NOMO-1 (cell line): Measurements from ENCODE around the gene CHKB.
"Not testable (repeated sequence)": the region's sequence is repeated elsewhere in the genome, so short reads cannot be mapped to it uniquely, and the experiment has no call there.

Experiments used
- DNase-seq, 2 experiments: peaks; one replicate each; lab custom pipeline; 2025; ENCODE audit not compliant: unreplicated experiment in 2 of 2; lab: John Stamatoyannopoulos, UW

CHKB gene

DNA sequence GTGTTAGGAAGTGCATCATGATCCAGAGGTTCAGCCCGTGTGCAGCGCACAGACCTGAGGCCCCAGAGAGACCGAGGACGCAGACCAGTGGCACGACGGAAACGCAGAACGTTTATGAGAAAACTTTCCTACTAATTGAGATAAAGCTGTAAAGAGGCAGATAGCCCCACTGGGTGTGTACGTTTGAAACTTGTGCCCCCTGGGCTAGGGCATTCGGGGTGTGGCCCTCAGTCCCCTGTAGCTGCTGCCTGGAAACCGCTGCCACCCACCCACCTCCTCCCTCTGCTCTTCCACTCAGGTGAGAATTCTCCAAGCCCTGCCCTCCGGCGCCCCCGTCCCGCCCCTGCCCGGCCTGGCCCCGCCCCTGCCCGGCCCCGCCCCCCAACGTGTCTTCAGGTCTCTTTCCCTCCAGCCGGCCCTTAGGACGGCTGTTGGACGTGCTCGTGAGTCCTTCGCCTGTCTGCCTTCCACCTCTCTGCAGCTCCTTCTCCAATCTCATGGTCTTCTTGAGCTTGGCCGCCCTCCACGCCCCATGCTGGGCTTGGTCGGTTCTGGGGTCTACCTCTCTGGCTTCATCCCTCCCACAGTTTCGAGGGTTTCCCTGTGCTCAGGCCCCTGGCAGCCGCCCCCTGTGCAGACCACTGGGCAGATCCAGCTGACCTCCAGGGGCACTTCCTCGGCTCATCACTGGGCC, 30.0 kb upstream of the CHKB start:
- no peak for DNase-seq

DNA sequence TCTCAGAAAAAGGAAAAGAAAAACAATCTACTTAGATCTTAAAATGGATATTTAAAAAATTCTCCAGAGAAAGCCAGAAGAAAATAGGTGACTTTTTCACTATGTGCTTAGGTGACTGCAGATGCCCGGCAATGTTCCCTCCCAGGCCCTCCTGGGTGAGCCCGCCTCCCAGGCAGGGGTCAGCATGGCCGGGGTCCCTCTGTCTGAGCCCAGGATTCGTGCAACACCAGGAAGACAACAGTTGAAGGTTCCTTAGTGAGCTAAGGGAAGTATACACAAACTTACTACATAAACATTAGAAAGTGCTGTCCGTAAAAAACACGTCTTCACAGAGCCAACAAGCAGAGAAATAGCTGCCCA, 29.5 kb upstream of the CHKB start:
- no peak for DNase-seq

- no peak for DNase-seq
Measured at GRCh38 chr22:50611341-50612060, 28.9 kb upstream of the CHKB start.

DNA sequence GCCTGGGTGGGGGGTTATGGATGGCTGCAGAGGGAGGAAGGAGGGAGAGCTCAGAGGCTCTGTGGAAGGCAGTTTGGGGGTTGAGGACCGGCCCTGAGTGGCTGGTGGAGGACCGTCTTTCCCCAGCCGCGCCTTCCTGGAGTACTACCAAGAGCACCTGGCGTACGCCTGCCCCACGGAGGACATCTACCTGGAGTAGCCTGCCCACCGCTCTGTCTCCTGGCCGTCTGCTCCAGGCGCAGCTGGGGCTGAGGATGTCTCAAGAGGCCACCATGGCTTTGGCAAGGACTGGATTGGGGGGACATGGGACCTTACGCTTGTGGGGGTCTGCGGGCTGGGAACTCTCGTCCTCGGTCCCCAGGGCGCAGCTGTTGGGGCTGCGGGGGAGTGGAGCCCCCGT, 27.9 kb upstream of the CHKB start:
- no peak for DNase-seq

- no peak for DNase-seq
Measured at GRCh38 chr22:50610041-50610451, 27.4 kb upstream of the CHKB start.

GRCh38 chr22:50609599-50609998, 26.9 kb upstream of the CHKB start:
- DNase-seq = no peak

DNA sequence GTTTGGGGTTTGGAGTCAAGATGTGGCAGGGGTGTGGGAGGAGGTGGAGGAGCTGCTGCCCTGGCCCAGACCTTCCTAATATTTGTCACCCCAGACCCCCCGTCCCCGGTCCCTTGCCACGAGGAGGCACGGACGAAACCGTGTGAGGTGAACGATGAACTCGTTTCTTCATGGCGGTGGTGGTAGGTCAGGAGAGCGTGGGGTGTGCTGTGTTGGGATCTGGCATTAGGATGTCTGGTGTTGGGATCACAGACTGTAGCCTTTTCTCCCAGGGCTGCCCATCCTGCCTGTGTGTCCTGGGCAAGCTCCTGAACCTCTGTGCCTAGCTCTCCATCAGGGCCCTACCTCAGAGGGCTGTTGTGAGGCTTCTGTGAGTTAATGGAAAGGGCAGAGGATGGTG, 26.3 kb upstream of the CHKB start:
- no peak for DNase-seq

- not testable (repeated sequence) for DNase-seq
Measured at GRCh38 chr22:50608058-50608840, 25.6 kb upstream of the CHKB start.

DNA sequence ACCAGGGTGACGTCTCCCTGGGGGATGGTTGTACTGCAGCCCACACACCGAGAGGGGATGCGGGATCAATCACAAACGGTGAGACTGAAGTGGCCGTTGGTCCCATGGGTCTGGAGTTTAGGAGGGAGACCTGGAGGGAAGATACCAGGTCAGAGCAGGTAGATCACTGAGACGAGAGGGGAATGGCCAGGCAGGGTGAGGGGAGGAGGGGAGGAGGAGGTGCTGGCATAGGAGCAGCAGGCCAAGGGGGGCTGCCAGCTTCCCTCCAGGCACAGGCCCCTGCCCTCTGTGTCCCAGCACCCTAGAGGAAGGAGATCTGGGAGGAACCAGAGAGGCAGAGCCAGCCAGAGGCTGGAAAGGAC, 25.0 kb upstream of the CHKB start:
- no peak for DNase-seq

GRCh38 chr22:50606946-50607658, 24.5 kb upstream of the CHKB start:
- no peak for DNase-seq

DNA sequence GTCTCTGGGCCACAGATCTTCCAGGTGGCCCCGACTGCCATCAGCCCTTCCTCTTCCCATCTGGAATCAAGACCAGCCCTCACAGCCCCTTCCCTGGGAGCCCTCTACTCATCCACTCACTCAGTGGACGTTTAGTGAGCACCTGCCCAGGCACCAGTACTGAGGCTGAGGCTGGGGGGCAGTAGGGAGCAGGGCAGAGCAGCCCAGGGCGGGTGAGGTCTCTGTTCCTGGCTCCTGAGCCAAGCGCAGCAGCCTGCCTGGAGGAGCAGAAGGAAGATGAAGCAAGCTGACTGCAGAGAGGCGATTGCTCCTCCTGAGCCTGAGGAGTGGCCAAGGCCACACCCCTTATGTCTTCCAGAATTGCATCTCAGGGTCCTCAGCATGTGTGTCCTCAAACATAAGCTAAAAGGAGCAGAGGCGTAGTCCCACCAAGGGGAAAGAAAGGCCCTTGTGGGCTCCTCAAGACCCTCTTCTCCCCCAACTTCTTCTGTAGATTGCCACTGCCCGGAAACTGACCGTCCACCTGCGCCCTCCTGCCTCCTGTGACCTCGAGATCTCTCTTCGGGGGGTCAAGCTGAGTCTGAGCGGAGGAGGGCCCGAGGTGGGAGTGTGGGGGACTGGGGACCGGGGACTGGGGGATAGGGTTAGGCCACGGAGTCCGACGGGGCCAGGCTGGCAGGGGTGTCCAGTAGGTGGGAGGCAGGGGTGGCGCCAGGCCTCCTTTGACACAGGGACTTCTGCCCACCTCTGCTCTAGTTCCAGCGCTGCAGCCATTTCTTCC, 23.7 kb upstream of the CHKB start:
- DNase-seq = no peak

GRCh38 chr22:50605613-50606074, 23.0 kb upstream of the CHKB start:
- DNase-seq = no peak

DNA sequence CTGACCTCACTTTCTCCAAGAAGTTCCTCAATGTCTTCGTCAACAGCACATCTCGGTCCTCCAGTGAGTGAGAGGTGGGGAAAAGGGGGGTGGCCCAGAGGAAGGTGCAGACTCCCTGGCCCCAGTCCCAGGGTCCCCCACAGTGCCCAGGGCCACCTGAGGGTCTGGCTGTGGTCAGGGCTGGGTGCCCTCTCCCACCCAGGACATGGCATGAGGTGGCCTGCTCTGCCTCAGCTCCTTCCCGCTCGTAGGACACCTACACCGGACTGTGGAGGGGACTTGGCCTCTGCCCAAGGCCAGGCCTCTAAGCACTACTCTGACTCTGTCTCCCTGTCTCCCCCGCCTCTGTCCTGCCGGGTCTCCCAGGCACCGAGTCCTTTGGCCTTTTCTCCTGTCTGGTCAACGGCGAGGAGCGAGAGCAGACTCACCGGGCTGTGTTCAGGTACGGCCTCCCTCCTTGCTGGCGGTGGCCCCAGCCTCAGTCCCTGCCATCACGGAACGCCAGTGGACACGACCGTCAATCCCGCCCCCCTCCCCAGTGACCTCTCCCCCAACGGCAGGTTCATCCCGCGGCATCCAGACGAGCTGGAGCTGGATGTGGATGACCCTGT, 22.5 kb upstream of the CHKB start:
- DNase-seq = no peak

DNA sequence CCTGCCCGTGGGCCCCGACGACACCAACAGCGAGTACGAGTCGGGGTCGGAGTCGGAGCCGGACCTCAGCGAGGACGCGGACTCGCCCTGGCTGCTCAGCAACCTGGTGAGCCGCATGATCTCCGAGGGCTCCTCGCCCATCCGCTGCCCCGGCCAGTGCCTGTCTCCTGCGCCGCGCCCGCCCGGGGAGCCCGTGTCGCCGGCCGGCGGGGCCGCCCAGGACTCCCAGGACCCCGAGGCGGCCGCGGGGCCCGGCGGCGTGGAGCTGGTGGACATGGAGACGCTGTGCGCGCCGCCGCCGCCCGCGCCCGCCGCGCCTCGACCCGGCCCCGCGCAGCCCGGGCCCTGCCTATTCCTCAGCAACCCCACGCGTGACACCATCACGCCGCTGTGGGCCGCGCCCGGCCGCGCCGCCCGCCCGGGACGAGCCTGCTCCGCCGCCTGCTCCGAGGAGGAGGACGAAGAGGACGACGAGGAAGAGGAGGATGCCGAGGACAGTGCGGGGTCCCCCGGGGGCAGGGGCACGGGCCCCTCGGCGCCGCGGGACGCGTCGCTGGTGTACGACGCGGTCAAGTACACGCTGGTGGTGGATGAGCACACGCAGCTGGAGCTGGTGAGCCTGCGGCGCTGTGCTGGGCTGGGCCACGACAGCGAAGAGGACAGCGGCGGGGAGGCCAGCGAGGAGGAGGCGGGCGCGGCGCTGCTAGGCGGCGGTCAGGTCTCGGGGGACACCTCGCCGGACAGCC, 21.8 kb upstream of the CHKB start:
- no peak for DNase-seq

GRCh38 chr22:50603511-50604255, 21.0 kb upstream of the CHKB start:
- DNase-seq = no peak

DNA sequence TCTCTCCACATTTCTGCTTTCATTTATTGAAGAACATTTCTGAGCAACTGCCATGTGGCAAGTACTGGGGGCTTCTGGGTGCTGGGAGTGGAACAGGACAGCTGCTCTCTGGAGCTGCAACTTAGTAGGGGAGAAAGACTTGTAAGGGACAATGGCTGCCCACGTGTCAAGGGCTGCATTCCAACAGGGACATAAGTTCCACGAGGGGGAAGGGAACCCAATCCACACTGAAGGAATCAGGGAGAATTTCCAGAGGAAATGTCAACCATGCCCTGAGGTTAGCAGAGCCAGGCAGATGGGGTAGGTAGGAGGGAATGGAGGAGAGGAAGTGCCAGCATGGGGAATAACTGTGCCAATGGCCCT, 19.7 kb upstream of the CHKB start:
- no peak for DNase-seq

- DNase-seq = no peak
Measured at GRCh38 chr22:50601669-50602337, 19.2 kb upstream of the CHKB start.
